Measurements from ENCODE around the gene HDDC2.

Gene HDDC2

GRCh38 chr6:125254321-125254720 lies 47.4 kb downstream of the HDDC2 start:
- H3K27ac ChIP-seq (ENCODE audit: low read length) = no peak overlapping the region
- H3K79me2 ChIP-seq (ENCODE audit: low read length) = no peaks in the 10 kb centered on the region
- no peaks in the 10 kb centered on the region for H3F3A ChIP-seq (ENCODE audit: insufficient read depth, low read length)
- DNase-seq = no peak
- H3K4me1 ChIP-seq (ENCODE audit: low read length) = no peaks in the 10 kb centered on the region
- no peaks in the 10 kb centered on the region for H3K9me2 ChIP-seq (replicated peaks; ENCODE audit: insufficient read depth, low read length)
- H3K9ac ChIP-seq (ENCODE audit: low read length) = no peak overlapping the region
- no peaks in the 10 kb centered on the region for H3K27me3 ChIP-seq (replicated peaks; ENCODE audit: insufficient read depth, low read length)
- H2AFZ ChIP-seq (ENCODE audit: low read length) = no peak overlapping the region
- no peak overlapping the region for H3K4me3 ChIP-seq (ENCODE audit: low read length)
- H3K9me3 ChIP-seq (replicated peaks; ENCODE audit: insufficient read depth, low read length) = no peaks in the 10 kb centered on the region
- H4K20me1 ChIP-seq (ENCODE audit: insufficient read depth, low read length) = no peaks in the 10 kb centered on the region
- no peaks in the 10 kb centered on the region for H3K36me3 ChIP-seq (replicated peaks; ENCODE audit: insufficient read depth, low read length)
- H3K4me2 ChIP-seq (ENCODE audit: low read depth, low read length) = no peak overlapping the region
- TF ChIP-seq, protein P1, sequence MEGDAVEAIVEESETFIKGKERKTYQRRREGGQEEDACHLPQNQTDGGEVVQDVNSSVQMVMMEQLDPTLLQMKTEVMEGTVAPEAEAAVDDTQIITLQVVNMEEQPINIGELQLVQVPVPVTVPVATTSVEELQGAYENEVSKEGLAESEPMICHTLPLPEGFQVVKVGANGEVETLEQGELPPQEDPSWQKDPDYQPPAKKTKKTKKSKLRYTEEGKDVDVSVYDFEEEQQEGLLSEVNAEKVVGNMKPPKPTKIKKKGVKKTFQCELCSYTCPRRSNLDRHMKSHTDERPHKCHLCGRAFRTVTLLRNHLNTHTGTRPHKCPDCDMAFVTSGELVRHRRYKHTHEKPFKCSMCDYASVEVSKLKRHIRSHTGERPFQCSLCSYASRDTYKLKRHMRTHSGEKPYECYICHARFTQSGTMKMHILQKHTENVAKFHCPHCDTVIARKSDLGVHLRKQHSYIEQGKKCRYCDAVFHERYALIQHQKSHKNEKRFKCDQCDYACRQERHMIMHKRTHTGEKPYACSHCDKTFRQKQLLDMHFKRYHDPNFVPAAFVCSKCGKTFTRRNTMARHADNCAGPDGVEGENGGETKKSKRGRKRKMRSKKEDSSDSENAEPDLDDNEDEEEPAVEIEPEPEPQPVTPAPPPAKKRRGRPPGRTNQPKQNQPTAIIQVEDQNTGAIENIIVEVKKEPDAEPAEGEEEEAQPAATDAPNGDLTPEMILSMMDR (IDR thresholded peaks at IDR 0.05; ENCODE audit: low read length) = no peak
- TF ChIP-seq EZH2phosphoT487 (IDR thresholded peaks at IDR 0.05; ENCODE audit: low read length) = no peak
- no peak for TF ChIP-seq EZH2 (optimal IDR thresholded peaks at IDR 0.05; ENCODE audit: low read depth, low read length)

- Histone ChIP-seq H3K9me3 (replicated peaks; ENCODE audit: insufficient read depth, low read length) (no peaks in the 10 kb centered on the region), H3K9me2 (replicated peaks; ENCODE audit: insufficient read depth, low read length) (no peaks in the 10 kb centered on the region), H3K4me2 (ENCODE audit: low read depth, low read length) (no peak overlapping the region), H3K4me1 (ENCODE audit: low read length) (no peaks in the 10 kb centered on the region), H3K27ac (ENCODE audit: low read length) (no peak overlapping the region), H3K9ac (ENCODE audit: low read length) (no peak overlapping the region), H3K4me3 (ENCODE audit: low read length) (no peak overlapping the region), H2AFZ (ENCODE audit: low read length) (no peak overlapping the region), H3F3A (ENCODE audit: insufficient read depth, low read length) (no peaks in the 10 kb centered on the region), H3K79me2 (ENCODE audit: low read length) (no peaks in the 10 kb centered on the region), H3K36me3 (replicated peaks; ENCODE audit: insufficient read depth, low read length) (no peaks in the 10 kb centered on the region), H3K27me3 (replicated peaks; ENCODE audit: insufficient read depth, low read length) (no peaks in the 10 kb centered on the region), H4K20me1 (ENCODE audit: insufficient read depth, low read length) (no peaks in the 10 kb centered on the region)
- TF ChIP-seq EZH2 (optimal IDR thresholded peaks at IDR 0.05; ENCODE audit: low read depth, low read length) = no peak
- no peak for DNase-seq
Measured at GRCh38 chr6:125253881-125254280, 47.9 kb downstream of the HDDC2 start.

- H3K4me1 ChIP-seq (ENCODE audit: low read length) = no peaks in the 10 kb centered on the region
- no peak overlapping the region for H3K9ac ChIP-seq (ENCODE audit: low read length)
Measured at GRCh38 chr6:125252891-125253290, 48.9 kb downstream of the HDDC2 start.

More at GRCh38 chr6:125252891-125253290, 48.9 kb downstream of the HDDC2 start:
- Histone ChIP-seq H3K9me2 (replicated peaks; ENCODE audit: insufficient read depth, low read length) (no peaks in the 10 kb centered on the region), H2AFZ (ENCODE audit: low read length) (no peak overlapping the region), H3K79me2 (ENCODE audit: low read length) (no peaks in the 10 kb centered on the region), H3K4me3 (ENCODE audit: low read length) (no peak overlapping the region), H3K27ac (ENCODE audit: low read length) (no peak overlapping the region), H4K20me1 (ENCODE audit: insufficient read depth, low read length) (no peaks in the 10 kb centered on the region), H3F3A (ENCODE audit: insufficient read depth, low read length) (no peaks in the 10 kb centered on the region), H3K9me3 (replicated peaks; ENCODE audit: insufficient read depth, low read length) (no peaks in the 10 kb centered on the region), H3K36me3 (replicated peaks; ENCODE audit: insufficient read depth, low read length) (no peaks in the 10 kb centered on the region), H3K4me2 (ENCODE audit: low read depth, low read length) (no peak overlapping the region), H3K27me3 (replicated peaks; ENCODE audit: insufficient read depth, low read length) (no peaks in the 10 kb centered on the region)
- TF ChIP-seq, protein P1 (IDR thresholded peaks at IDR 0.05; ENCODE audit: low read length) = no peak
- TF ChIP-seq EZH2 (optimal IDR thresholded peaks at IDR 0.05; ENCODE audit: low read depth, low read length) (no peak), EZH2phosphoT487 (IDR thresholded peaks at IDR 0.05; ENCODE audit: low read length) (no peak)
- DNase-seq = no peak
